Upper lobe of right lung (tissue), 1 donor: Measurements from ENCODE around the gene PRDM10. TPM values are rescaled to one million over a fixed set of nuclear protein-coding genes. Genes with fewer than 3 reads are reported as not detected.
"Not testable (repeated sequence)": the region's sequence is repeated elsewhere in the genome, so short reads cannot be mapped to it uniquely, and the experiment has no call there.

Source experiments
- ATAC-seq: fragments of 200-7000 bp; cut with Tn5 transposase; one replicate; pipeline ENCODE4 v1.9.1; 2020; ENCODE audit warnings: mild to moderate bottlenecking, moderate library complexity
- DNase-seq: peaks from one replicate; pipeline ENCODE4 v3.0.0-alpha.2; 2020
- H3K27ac ChIP-seq: fragments of 200-600 bp; one replicate; pipeline ENCODE4 v1.8.0; 2022
- H3K27me3 ChIP-seq: fragments of 200-600 bp; one replicate; pipeline ENCODE4 v1.8.0; 2022; ENCODE audit warnings: mild to moderate bottlenecking
- H3K36me3 ChIP-seq: fragments of 200-600 bp; one replicate; pipeline ENCODE4 v1.8.0; 2022
- H3K4me1 ChIP-seq: fragments of 200-600 bp; one replicate; pipeline ENCODE4 v1.8.0; 2022
- H3K4me3 ChIP-seq: fragments of 200-600 bp; one replicate; pipeline ENCODE4 v1.8.0; 2022; ENCODE audit warnings: mild to moderate bottlenecking
- H3K9me3 ChIP-seq: fragments of 200-600 bp; one replicate; pipeline ENCODE4 v1.8.0; 2022
- CTCF ChIP-seq: fragments of 200-600 bp; IDR thresholded peaks from one replicate; pipeline ENCODE4 v1.8.0; 2022; ENCODE audit warnings: antibody characterized with exemption
- intact Hi-C: fragments of 100-400 bp; cut with DNase I; formaldehyde crosslinking; loops from one replicate; pipeline ENCODE4 v1.11.0; 2022
- total RNA-seq: library from RNA; stranded (reverse); fragmentation: NEBNext Ultra II Directional; extraction: Animal tissue kit (Norgen Biotek cat#: 25700); gene quantifications from one replicate; pipeline ENCODE4 v1.2.1, GENCODE V29; 2021
- donor health status: DM: no; HTN: yes; CAD: no; lungs with severe emphysema.

Gene PRDM10
- total RNA-seq, 1 donor from 2014 or later: 15.7 TPM

GRCh38 chr11:129959687-129960086 lies 42.9 kb downstream of the PRDM10 start:
- no peak overlapping the region for H3K4me3 ChIP-seq
- intact Hi-C loops: no loop called here
- H3K27me3 ChIP-seq: no peaks in the 10 kb centered on the region
- DNase-seq (no peak), ATAC-seq (no peak)
- no peak overlapping the region for H3K27ac ChIP-seq
- H3K9me3 ChIP-seq: no peaks in the 10 kb centered on the region
- H3K4me1 ChIP-seq: peaks cover 4% of the 10 kb centered on the region
- H3K36me3 ChIP-seq: peaks cover 20% of the 10 kb centered on the region
- TF ChIP-seq CTCF: no peak

GRCh38 chr11:129955282-129955681 lies 47.4 kb downstream of the PRDM10 start:
- intact Hi-C loops: no loop called here
- Histone ChIP-seq H3K9me3 (no peaks in the 10 kb centered on the region), H3K27me3 (no peaks in the 10 kb centered on the region), H3K4me1 (peaks cover 10% of the 10 kb centered on the region), H3K36me3 (peaks cover 20% of the 10 kb centered on the region), H3K4me3 (no peak overlapping the region), H3K27ac (no peak overlapping the region)
- no peak for TF ChIP-seq CTCF
- ATAC-seq (no peak), DNase-seq (no peak)

GRCh38 chr11:129954703-129955102 lies 47.9 kb downstream of the PRDM10 start:
- ATAC-seq, H3K4me3 ChIP-seq, H3K27ac ChIP-seq, DNase-seq, H3K27me3 ChIP-seq, H3K9me3 ChIP-seq, intact Hi-C loops: not testable (repeated sequence)
- Histone ChIP-seq H3K4me1 (peaks cover 15% of the 10 kb centered on the region), H3K36me3 (peaks cover 15% of the 10 kb centered on the region)

GRCh38 chr11:129951866-129952262 lies 50.8 kb downstream of the PRDM10 start:
- no peaks in the 10 kb centered on the region for H3K27me3 ChIP-seq
- TF ChIP-seq CTCF: no peak
- DNase-seq (no peak), ATAC-seq (no peak)
- no peaks in the 10 kb centered on the region for H3K9me3 ChIP-seq
- no peak overlapping the region for H3K4me3 ChIP-seq
- no peak overlapping the region for H3K27ac ChIP-seq
- peaks cover 15% of the 10 kb centered on the region for H3K4me1 ChIP-seq
- intact Hi-C loops: no loop called here
- H3K36me3 ChIP-seq: peaks cover 2% of the 10 kb centered on the region

GRCh38 chr11:129951201-129951865 lies 51.3 kb downstream of the PRDM10 start:
- ATAC-seq: no peak
- Histone ChIP-seq H3K27ac (no peak overlapping the region), H3K9me3 (no peaks in the 10 kb centered on the region), H3K27me3 (no peaks in the 10 kb centered on the region), H3K4me3 (no peak overlapping the region), H3K4me1 (peaks cover 15% of the 10 kb centered on the region), H3K36me3 (peaks cover 3% of the 10 kb centered on the region)
- no peak for TF ChIP-seq CTCF
- intact Hi-C loops: no loop called here
- no peak for DNase-seq

GRCh38 chr11:129950101-129951091 lies 52.2 kb downstream of the PRDM10 start:
- no peak for DNase-seq
- Histone ChIP-seq H3K36me3 (peaks cover 8% of the 10 kb centered on the region), H3K9me3 (no peaks in the 10 kb centered on the region), H3K4me3 (no peak overlapping the region), H3K27ac (peak overlapping the region; percentile 70), H3K27me3 (no peaks in the 10 kb centered on the region), H3K4me1 (peaks cover 15% of the 10 kb centered on the region)
- intact Hi-C loops: no loop called here
- TF ChIP-seq CTCF: no peak
- peak; percentile 87 for ATAC-seq
